Fibroblast of mammary gland (primary cell): ENCODE data around the gene KRT72.

Source experiments
- DNase-seq: peaks from one replicate; pipeline ENCODE4 v3.0.0-alpha.2; 2010; ENCODE audit warnings: low read depth
- H3K4me3 ChIP-seq: 2 replicates; pipeline ENCODE4 v1.5.1; 2011; ENCODE audit warnings: low read depth, mild to moderate bottlenecking, low read length, moderate library complexity; ENCODE audit not compliant: control insufficient read depth
- TF ChIP-seq, protein P1 (sequence below): conservative IDR thresholded peaks from 2 replicates; pipeline ENCODE4 v1.5.1; 2011; ENCODE audit warnings: low read depth, low read length, inconsistent platforms; ENCODE audit not compliant: control insufficient read depth, insufficient read depth

KRT72 gene

DNA sequence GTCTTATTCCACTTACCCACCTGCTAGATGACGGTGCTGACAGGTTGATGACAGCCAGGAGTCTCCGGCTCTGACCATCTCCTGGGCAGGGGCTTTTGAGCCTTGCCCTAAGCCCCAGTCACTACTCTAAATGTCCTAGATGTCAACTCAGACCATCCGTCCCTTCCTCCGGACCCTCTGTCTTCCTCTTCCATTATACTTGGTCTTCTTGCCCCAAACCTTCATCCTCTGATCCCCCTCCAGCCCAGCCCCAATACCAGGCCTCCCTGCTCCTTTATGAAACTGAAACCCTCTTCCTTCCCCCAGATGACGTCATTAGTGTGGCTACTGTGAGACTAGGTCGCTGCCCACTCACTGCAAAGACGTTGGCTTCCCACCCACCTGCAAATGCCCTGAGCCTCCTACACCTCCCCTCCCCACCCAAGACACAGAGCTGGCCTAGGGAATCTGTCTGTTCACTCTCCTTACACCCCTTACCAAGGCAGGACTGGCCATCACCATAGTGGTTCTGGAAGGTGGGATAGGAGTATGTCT, 58.4 kb downstream of the KRT72 start:
- no peak overlapping the region for H3K4me3 ChIP-seq
- TF ChIP-seq, protein P1, sequence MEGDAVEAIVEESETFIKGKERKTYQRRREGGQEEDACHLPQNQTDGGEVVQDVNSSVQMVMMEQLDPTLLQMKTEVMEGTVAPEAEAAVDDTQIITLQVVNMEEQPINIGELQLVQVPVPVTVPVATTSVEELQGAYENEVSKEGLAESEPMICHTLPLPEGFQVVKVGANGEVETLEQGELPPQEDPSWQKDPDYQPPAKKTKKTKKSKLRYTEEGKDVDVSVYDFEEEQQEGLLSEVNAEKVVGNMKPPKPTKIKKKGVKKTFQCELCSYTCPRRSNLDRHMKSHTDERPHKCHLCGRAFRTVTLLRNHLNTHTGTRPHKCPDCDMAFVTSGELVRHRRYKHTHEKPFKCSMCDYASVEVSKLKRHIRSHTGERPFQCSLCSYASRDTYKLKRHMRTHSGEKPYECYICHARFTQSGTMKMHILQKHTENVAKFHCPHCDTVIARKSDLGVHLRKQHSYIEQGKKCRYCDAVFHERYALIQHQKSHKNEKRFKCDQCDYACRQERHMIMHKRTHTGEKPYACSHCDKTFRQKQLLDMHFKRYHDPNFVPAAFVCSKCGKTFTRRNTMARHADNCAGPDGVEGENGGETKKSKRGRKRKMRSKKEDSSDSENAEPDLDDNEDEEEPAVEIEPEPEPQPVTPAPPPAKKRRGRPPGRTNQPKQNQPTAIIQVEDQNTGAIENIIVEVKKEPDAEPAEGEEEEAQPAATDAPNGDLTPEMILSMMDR: no peak
- DNase-seq: no peak

DNA sequence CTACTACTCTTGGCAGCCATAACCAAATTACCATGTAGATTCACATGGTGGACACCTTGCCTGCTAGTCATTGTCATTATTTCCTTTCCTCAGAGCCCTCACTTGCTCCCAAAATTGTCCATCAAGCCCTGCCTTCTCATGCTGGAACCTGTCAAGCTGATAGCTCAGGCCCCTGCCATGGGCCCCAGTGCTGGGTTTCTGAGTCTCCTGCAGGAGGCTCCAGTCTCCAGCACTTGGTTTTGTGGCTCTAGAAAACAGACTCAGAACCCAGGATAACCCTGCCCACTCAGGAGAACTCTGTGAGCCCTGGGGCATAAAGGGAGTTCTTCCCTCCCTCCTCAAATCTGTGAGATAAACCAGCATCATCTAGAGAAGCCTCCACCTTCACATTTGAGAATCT, 59.1 kb downstream of the KRT72 start:
- TF ChIP-seq, protein P1: no peak
- no peak for DNase-seq
- no peak overlapping the region for H3K4me3 ChIP-seq

DNA sequence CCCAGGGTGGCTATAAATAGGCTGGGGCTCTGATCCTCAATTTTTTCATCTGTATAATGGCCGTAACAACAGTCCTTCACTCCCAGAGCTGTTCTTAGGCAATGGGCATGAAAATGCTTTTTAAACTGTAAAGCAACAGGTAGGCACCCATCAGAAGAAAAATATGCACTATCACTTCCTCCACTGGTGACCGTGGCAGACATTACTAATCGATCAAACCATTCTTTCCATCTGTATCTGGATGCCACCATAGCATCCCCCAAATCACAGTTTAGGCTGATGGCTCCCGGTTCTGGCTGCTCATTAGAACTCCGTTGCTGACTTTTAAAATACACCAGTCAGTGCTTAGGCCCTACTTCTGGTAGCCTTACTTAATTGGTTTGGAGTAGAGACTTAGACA, 59.6 kb downstream of the KRT72 start:
- TF ChIP-seq, protein P1: no peak
- H3K4me3 ChIP-seq: no peak overlapping the region

DNA sequence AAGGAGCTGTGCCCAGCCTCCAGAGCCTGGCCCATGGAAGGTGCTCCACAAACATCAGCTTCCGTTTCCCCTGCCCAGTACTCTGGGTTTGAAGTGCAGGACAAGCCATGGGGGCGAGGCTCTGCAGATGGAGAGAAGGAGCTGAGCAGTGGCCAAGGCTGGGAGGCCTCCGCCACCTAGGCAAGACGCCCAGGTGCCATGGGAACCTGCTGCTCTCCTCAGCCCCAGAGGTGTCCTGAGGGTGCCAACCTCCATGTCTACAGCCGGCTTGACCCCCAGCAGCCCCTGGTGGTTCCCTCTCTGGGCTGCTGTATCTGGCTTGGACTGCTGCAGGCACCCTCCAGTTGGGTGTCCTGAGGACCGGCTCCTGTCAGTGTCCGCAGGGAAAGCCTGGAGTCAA, 60.7 kb downstream of the KRT72 start:
- DNase-seq: no peak
- TF ChIP-seq, protein P1: no peak

More for the DNA sequence above, 59.6 kb downstream of the KRT72 start:
- no peak for DNase-seq

DNA sequence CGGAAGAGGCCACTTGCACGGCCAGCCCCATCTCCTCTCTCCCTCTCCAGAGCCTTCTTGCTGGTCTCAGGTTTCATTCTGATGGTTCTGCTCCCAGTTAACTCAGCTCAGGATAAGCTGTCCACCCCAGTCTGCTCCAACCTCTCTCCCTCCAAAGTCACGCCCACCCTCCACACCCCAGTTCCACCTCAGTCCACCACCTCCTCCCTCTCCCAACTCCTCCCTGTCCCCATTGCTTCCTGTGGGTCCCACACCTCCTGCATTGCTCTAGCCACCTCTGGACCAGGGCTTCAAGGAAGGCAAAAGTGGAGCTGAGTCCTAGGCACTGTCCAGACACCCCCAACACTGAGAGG, 61.5 kb downstream of the KRT72 start:
- no peak for DNase-seq
- no peak overlapping the region for H3K4me3 ChIP-seq
- TF ChIP-seq, protein P1: no peak

More for the DNA sequence above, 60.7 kb downstream of the KRT72 start:
- no peak overlapping the region for H3K4me3 ChIP-seq

DNA sequence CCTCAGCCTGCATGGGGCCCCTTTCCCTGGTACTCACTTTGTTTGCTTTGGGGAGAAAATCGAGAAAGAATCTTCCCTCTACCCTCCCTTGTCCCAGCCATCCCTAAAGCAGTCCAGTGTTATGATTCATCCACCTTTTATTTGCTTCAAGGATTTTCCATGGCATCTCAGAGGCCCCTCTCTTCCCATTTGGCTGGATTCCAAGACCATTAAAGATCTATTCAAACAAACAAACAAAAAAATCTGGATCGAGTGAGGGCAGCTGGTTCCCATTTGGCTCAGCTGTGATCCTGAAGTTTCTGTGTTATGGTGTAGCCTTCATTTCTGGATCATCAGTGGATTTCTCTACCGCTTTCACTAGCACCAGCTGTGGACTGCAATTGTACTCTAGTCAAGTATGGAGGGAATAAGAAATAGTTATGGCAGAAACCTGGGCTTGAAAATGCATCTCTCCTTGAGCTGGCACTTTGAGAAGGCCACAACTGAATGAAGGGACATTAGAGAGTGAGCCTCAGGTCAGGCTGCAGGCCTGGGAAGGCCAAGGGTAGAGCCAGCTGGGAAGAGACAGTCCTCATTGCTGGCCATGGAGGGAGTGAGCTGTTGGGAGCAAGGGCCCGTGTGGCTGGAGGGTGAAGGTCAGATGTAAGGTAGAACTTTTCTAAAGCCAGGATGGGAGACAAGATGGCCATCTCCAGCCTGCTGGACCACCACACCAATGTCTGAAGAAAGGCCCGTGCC, 62.0 kb downstream of the KRT72 start:
- peak; percentile 74 for DNase-seq
- TF ChIP-seq, protein P1: no peak
- H3K4me3 ChIP-seq: no peak overlapping the region
